ENCODE results near the gene PSMD9.

Gene PSMD9

GRCh38 chr12:121955258-121956237 lies 67.0 kb downstream of the PSMD9 start:
- DNase-seq (ENCODE audit: low read depth in 1 of 2, low spot score in 1 of 2), result no peak

GRCh38 chr12:121957861-121958515 lies 69.4 kb downstream of the PSMD9 start:
- no peak for DNase-seq (ENCODE audit: low read depth in 1 of 2, low spot score in 1 of 2)

- no peak for DNase-seq (ENCODE audit: low read depth in 1 of 2, low spot score in 1 of 2)
Measured at GRCh38 chr12:121958541-121959240, 70.1 kb downstream of the PSMD9 start.

DNA sequence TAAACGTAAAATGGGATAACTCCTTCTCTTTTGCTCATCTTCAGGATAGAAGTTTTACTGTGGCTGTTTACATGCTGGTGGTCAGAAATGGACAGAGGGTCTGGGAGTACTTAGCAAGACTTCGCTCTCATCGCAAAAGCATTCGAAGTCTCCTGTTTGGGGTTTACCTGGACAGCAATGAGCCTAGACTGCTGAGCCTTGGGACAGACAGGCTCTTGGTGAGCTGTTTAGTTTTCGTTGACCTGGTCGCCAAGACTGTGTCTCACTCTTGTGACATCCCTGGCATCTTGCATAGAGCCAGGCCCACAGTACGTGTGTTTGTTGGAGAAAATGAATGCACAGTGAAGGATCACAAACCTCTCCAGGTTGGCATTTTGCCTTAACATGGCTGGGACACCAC lies 72.0 kb downstream of the PSMD9 start:
- no peak for DNase-seq (ENCODE audit: low read depth in 1 of 2, low spot score in 1 of 2)

DNA sequence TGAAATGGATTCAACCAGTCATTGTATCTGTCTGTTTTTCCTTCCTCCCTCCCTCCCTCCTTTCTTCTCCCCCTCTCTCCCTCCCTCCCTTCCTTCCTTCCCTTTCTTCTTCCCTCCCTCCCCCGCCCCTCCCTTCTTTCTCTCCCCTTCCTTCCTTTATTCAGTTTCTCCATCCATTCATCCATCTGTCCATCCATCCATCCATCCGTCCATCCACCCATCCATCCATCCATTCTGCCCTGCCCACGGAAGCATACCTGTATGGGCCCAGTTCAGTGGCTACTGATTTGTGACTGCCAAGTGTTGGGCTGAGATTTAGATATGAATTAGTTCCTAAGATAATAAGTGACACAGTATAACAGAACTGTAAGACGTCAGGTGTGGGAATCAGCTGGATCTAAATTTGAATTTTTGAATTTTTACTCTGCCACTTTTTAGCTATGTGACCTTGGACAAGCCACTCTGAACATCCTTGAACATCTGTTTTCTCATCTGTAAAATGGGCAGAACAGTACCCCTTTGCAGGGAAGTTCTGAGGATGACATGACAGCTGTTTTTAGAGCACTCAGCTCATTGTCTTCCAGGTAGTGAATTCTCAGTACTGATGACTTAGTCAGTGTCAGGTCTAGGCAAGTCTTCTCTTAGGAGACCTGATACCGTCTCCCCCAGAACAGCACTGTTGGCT lies 72.7 kb downstream of the PSMD9 start:
- DNase-seq (ENCODE audit: low read depth in 1 of 2, low spot score in 1 of 2), result no peak

GRCh38 chr12:121963341-121964018 lies 74.9 kb downstream of the PSMD9 start:
- DNase-seq (ENCODE audit: low read depth in 1 of 2, low spot score in 1 of 2), result no peak

DNA sequence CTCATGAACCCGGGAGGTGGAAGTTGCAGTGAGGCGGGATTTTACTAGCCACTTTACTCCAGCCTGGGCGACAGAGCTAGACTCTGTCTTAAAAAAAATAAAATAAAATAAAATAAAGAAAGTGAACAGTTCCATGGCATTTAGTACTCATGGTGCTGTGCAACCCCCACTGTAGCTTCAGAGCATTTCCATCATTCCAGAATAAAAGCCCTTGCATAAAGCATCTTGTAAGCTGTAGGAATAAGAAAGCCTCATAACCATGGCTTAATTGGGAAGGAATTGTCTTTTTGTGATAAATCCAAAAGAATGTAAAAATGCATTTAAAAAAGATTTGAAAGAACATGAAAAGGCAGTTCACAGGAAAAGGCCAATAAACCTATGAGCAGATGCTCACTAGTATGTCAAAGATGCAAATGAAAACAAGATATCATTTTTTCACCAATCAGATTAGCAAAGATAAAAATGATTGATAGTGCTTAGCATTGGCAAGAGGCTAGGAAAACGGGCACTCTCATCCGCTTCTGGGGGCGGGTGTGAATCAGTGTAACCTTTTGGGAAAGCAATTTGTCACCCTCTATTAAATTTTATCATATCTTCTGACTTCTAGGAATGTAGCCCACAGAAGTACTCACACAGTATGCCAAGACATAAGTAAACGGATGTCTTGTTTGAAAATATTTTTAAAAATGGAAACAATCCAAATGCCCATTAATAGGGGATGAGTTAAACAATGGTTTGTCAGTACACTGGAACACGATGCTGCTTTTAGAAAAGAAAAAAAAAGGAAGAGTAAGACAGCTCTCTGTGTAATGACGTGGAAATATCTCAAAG lies 76.4 kb downstream of the PSMD9 start:
- DNase-seq (ENCODE audit: low read depth in 1 of 2, low spot score in 1 of 2), result no peak

DNA sequence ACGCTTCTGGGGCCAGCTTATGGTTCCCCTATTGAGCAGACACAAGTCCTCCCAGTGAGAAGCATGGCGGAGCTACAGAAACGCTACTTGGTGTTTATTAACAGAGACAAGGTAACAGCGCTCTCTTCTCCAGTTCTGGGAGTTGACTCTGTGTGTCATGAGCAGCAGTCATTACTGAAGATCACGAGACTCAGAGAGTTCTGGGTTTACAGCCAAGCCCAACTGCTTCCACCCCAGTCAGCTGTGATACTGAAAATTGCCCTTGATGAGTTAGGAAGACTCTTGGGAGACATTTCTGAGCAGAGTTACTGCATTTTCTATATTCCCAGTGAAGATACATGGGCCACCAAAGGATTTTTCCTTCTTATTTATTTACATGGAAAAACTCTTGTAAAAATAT lies 78.4 kb downstream of the PSMD9 start:
- no peak for DNase-seq (ENCODE audit: low read depth in 1 of 2, low spot score in 1 of 2)
